Activated T-helper 9 cell treated with anti-CD3 and anti-CD28 coated beads, Interleukin-2, amount 50 U/mL, for 16 hours (primary cell): ENCODE measurements around the gene CNNM3.
A peak's percentile ranks its signal among the peaks of the same experiment; 100 is the strongest.
"Not testable (repeated sequence)": the region's sequence is repeated elsewhere in the genome, so short reads cannot be mapped to it uniquely, and the experiment has no call there.

Source experiments
- DNase-seq: peaks from one replicate; pipeline ENCODE4 v3.0.0-alpha.2; 2020; ENCODE audit warnings: low read depth

CNNM3 gene

GRCh38 chr2:96799623-96799935, 16.5 kb upstream of the CNNM3 start:
- DNase-seq: no peak

GRCh38 chr2:96800061-96801004, 15.7 kb upstream of the CNNM3 start:
- no peak for DNase-seq

- peak; percentile 57 for DNase-seq
Observed at GRCh38 chr2:96801005-96801785, 14.9 kb upstream of the CNNM3 start.

GRCh38 chr2:96801786-96802595, 14.1 kb upstream of the CNNM3 start:
- DNase-seq: peak; percentile 48

GRCh38 chr2:96802721-96803120, 13.3 kb upstream of the CNNM3 start:
- no peak for DNase-seq

GRCh38 chr2:96804986-96805385, 11.1 kb upstream of the CNNM3 start:
- no peak for DNase-seq

GRCh38 chr2:96805946-96806345, 10.1 kb upstream of the CNNM3 start:
- not testable (repeated sequence) for DNase-seq

- DNase-seq: peak; percentile 24
Observed at GRCh38 chr2:96806468-96807126, 9.5 kb upstream of the CNNM3 start.

- DNase-seq: no peak
Observed at GRCh38 chr2:96807127-96807471, 9.0 kb upstream of the CNNM3 start.

- no peak for DNase-seq
Observed at GRCh38 chr2:96808176-96808837, 7.8 kb upstream of the CNNM3 start.

- no peak for DNase-seq
Observed at GRCh38 chr2:96809216-96809882, 6.7 kb upstream of the CNNM3 start.

GRCh38 chr2:96809951-96810782, 5.9 kb upstream of the CNNM3 start:
- no peak for DNase-seq

GRCh38 chr2:96810783-96811192, 5.3 kb upstream of the CNNM3 start:
- DNase-seq: no peak

- no peak for DNase-seq
Observed at GRCh38 chr2:96811917-96812316, 4.2 kb upstream of the CNNM3 start.

- no peak for DNase-seq
Observed at GRCh38 chr2:96813656-96814055, 2.4 kb upstream of the CNNM3 start.

- DNase-seq: no peak
Observed at GRCh38 chr2:96815326-96816126, 542 bp upstream of the CNNM3 start.

GRCh38 chr2:96816836-96817702, 1.0 kb downstream of the CNNM3 start:
- no peak for DNase-seq

- no peak for DNase-seq
Observed at GRCh38 chr2:96817882-96818281, 1.8 kb downstream of the CNNM3 start.
